H54 (cell line): ENCODE measurements around the gene ZFP64.
"Not testable (repeated sequence)": the region's sequence is repeated elsewhere in the genome, so short reads cannot be mapped to it uniquely, and the experiment has no call there.

Experiments used
- DNase-seq: peaks from one replicate; pipeline ENCODE4 v3.0.0; 2011; ENCODE audit warnings: low spot score, mixed read lengths; ENCODE audit not compliant: insufficient read length
- FAIRE-seq: peaks from 3 replicates; lab custom pipeline; 2011; peaks lifted over from hg19 to GRCh38; lab: Jason Lieb, UNC
- POLR2A ChIP-seq: IDR thresholded peaks from 2 replicates; pipeline ENCODE4 v1.6.1; 2011; ENCODE audit warnings: low read depth, mild to moderate bottlenecking, low read length

ZFP64 gene

DNA sequence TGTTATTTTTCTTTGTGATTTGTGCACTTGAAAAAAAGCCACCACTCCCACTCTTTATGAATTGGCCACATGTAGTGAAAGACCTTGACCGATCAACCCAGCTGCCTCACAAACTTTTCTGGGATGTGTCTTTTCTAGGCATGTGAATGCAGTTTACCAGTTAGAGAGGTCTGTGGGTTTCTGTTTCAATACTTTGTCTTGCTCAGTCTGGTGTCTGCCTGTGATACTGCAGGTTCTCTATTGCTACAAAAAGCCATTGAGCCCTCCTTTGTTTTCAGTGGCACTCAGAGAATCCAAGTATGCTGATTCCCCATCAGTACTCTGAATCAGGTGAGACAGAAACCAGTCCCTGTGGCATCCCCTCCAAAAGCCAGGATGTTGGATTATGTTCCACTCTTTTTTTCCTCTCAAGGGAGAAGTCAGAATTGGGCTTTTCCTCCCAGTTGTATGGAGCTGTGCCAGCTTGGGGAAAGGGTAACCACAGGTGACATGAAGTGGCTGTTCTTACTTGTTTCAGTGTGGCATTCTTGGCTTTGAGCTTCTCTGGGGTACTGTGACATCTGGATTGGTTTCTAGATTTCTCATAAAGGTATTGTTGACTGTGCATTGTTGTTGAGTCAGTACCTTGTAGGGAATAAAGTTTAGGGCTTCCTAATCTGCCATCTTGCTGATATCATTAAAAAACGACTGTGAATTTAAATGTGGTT lies 26.3 kb upstream of the ZFP64 start:
- no peak for TF ChIP-seq POLR2A
- no peak for DNase-seq
- FAIRE-seq: no peak

DNA sequence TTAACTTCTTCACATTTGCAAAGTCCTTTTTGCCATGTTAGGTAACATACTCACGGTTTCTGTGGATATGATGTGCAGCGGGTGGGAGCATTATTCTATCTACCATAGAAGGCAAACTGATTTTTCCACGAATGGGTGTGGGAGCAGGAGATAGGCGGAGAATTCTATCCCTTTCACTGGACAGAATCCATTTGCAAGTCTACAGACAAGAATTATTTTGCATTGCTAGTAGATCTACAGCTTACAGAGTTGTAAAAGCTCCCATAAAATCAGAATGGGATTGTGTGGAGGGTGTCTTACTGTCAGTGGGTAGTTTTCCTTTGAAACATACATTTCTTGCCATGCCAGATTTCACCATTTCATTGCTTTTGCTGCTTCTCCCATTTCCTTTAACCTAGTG lies 22.4 kb upstream of the ZFP64 start:
- FAIRE-seq (no peak), DNase-seq (no peak)
- no peak for TF ChIP-seq POLR2A

DNA sequence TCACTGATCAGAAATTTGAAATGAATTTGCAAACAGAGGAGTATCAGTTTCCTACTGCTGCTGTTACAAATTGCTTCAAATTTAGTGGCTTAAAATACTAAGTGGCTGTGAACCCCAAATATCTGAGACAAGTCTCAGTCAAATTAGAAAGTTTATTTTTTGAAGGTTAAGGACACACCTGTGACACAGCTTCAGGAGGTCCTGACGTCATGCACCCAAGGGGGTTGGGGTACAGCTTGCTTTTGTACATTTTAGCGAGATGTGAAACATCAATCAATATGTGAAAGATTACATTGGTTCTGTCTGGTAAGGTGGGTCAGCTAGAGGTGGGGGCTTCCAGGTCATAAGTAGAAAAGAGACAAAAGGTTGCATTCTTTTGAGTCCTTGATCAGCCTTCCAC lies 21.4 kb upstream of the ZFP64 start:
- DNase-seq (no peak), FAIRE-seq (no peak)
- no peak for TF ChIP-seq POLR2A

DNA sequence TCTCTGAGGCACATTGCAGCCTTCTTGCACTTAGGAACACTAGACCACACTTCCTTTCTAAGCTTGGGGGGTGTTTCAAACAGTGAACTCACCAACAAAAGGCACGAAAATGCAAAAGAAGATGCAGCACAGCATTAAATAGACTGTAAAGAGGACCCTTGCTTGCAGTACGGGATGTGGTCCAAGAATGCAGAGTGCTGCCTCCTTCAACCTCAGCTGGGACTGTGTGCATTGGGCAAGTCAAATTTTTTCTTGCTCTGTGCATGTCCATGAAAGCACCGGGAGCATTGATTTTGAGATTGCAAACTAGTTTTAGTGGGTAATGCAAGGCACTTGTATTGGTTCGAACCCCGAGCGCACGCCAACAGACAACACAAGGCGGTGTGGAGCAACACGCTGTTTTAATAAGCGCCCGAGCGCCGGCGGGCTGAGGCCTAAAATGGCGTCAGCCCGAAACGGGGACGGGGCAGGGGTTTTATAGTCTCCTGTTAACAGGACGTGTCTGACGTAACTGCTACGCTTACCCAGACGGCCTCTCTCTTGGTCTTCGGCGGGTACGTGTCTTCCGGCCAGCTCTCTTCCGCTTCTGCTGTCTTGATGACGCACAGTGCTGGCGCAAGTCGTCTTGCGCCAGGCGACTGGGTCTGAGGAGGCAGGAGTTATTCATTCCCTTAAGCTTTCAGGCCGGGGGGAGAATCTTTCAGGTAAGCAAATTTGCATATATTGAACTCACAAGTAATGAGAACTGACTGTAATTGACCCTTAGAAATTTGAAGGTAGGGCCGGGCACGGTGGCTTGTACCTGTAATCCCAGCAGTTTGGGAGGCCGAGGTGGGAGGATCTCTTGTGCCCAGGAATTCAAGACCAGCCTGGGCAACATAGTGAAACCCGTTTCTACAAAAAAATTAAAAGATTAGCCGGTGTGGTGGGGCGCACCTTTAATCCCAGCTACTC lies 18.7 kb upstream of the ZFP64 start:
- FAIRE-seq (no peak), DNase-seq (no peak)
- TF ChIP-seq POLR2A: no peak

DNA sequence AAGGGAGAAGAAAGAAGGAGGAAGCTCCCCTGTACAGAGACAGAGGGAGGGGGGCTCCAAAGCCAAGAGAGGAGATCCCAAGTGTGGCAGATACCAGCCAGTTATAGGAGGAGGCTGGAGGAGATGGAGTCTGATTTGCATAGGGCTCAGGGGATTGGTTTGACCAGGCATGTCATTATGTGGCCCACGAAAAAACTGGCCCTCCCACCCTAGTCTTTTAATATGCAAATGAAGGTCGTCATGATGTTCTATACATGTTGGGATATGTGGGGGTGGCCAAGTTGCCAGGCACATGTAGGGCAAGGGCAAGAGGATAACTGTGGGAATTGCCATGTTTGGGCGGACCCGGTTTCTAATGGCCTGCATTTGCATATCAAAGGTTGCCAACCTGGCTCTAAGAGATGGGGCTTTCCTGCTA lies 17.6 kb upstream of the ZFP64 start:
- FAIRE-seq (no peak), DNase-seq (no peak)
- no peak for TF ChIP-seq POLR2A

DNA sequence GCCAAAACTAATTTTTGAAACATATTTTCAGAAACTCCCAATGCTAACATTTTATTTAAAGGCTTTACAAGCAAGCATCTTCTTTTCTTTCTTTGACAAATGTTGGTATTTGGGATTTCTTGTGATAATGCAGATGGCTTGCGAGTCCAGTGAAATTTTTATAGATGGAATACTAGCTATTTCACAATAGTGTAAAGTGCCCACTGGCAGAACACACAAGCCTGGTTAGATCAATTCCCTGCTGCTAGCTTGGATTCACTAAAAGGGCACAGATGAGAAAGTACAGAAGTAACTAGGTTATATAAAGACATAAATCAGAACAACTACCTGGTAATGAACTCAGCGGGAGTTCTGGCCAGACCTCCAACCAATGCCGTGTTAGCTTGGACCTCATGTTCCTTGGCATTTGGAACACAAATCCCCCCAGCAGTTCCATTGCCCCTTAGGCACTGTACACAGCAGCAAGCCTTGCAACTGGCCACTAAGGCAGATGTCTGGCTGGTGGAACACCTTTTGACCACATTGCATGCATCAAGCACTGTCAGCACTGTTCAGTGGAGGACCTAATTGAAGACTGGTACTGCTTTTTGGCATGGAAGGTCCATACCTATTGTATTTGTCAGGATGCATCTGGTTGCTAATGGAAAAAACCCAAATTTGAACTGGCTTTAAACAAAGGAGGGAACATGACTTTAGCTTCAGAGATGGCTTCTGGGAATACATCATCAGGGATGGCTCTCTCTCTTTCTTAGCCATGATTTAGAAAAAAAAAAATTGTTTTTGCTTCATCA lies 15.6 kb upstream of the ZFP64 start:
- FAIRE-seq: no peak
- DNase-seq: no peak
- no peak for TF ChIP-seq POLR2A

DNA sequence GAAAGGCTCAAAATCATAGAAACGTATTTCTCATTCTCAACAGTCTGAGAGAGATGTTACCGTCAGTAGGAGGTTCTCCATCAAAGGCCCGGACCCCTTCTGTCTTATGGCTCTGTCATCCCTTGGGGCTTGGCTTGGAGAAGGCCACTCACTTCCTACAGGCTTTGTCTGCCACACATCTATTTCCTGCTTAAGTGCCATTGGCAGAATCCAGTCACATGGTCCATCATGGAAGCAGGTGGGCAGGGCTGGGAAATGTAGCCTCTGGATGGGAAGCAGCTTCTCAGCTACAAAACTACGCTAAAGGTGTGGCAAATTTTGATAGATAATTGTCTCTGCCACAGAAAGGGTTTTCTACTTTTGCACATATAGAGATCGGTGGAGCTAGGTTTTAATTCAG lies 12.6 kb upstream of the ZFP64 start:
- no peak for TF ChIP-seq POLR2A
- DNase-seq: no peak
- no peak for FAIRE-seq

DNA sequence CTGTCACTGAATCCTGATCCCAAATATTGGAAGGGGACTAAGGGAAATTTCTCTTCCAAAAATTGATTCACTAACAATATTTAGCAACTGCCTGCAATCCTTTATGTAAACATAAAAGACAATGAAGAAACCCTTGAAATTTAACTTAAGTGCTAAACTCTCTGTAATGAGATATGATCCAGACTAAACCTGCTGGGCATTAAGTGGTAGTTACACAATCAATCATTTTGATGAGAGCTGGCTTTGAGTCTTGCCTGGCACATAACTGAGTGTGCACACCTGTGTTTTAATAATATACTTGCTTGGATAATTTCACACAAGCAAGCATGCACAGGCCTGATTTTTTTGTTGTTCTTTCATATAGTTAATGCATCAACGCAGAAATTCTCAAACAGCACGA lies 9.8 kb upstream of the ZFP64 start:
- DNase-seq: no peak
- FAIRE-seq: no peak
- TF ChIP-seq POLR2A: no peak

DNA sequence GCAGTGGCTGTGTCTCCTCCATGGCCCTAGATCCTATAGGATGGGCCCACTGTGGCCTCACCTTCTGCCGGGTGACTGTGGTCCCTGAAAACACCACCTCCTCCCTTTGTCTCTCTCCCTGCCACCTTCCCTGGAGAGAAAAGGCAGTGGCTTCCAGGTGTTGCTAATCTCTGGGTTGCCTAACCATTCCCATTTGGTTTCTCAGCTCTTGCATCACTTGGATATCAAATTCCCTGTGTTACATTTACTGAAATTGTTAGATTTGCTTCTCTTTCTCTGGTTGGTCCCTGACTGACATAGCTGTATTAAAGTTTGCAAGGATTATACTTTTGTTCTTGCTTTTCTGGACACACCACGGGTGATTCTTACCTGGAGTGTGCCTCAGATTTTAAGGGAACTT lies 9.3 kb upstream of the ZFP64 start:
- FAIRE-seq (no peak), DNase-seq (no peak)
- no peak for TF ChIP-seq POLR2A

DNA sequence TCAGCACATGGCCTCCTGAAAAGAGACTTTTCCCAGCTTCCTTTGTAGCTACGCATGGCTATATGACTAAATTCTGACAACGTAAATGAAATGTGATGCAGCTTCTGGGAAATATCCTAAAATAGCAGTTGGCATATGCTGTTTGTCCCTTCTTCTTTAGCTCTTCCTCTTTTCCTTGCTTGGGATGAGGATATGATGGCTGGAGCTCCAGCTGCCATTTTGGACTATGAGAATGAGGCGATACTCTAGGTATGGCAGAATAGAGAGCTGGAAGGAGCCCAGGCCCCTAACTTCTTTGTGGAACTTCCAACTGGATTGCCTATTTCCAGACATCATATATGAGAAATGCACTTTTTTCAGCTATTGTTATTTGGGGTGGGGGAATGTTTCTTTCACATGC lies 5.3 kb upstream of the ZFP64 start:
- DNase-seq (no peak), FAIRE-seq (no peak)
- no peak for TF ChIP-seq POLR2A

DNA sequence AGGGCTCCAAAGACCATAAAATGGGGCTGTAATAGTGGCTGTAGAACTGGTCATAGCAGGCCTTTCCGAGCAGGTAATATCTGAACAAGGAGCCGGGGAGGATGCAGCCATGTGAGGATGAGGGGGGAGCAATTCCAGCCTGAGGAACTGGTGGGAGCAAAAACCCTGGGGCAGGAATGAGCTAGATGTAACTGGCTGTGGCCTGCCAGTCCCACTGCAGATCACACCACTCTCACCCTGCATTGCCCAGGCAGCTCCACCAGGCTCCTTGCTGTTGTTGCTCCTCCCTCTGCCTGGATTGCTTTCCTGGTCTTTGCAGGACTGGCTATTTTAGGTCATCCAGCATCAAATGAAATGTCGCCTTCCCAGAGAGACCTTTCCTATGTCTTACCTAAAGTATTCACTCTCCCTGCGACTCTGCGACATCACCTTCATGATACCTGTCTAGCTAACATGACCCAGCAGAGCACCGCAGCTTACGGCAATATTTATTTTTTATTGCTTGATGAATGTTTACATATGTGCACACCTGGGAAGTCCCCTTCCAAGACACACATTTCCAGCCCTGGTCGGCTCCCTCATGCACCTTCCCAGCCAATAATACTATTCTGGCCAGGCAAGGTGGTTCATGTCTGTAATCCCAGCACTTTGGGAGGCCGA lies 2.4 kb upstream of the ZFP64 start:
- no peak for DNase-seq
- TF ChIP-seq POLR2A: no peak
- no peak for FAIRE-seq

DNA sequence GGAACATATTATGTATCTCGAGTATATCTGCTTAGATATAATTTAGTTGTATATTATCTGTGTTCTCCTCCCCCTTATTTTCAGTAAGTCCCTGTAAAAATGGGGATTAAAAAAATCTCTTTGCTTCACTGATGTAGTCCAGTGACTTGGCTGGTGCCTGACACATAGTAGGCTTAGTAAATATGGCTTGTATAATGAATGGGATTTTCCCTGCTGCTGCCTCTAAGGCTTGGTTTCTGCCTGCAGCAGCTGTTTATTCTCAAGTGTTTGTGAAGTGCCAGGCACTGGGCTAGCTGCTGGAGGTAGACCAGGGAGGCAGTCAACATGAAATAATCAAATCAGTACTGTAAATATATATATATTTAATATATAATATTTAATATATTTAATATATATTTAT lies 1.6 kb upstream of the ZFP64 start:
- DNase-seq: no peak
- FAIRE-seq: no peak
- no peak for TF ChIP-seq POLR2A

DNA sequence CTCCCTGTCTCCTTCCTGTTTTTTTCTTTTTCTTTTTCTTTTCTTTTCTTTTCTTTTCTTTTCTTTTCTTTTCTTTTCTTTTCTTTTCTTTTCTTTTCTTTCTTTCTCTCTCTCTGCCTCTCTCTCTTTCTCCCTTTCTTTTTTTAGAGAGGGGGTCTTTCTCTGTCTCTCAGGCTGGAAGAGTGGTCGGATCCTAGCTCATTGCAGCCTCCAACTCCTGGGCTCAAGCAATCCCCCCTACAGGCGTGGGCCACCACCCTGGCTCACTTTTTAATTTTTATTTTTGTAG lies 1.1 kb upstream of the ZFP64 start:
- FAIRE-seq, DNase-seq: not testable (repeated sequence)
